ENCODE results near the gene HOXD10. TPM values are rescaled to one million over a fixed set of nuclear protein-coding genes. Genes with fewer than 3 reads are reported as not detected.

Gene HOXD10
- total and polyA plus RNA-seq, 9 donors = 0.38 to 8.1 (median 1.1) TPM

DNA sequence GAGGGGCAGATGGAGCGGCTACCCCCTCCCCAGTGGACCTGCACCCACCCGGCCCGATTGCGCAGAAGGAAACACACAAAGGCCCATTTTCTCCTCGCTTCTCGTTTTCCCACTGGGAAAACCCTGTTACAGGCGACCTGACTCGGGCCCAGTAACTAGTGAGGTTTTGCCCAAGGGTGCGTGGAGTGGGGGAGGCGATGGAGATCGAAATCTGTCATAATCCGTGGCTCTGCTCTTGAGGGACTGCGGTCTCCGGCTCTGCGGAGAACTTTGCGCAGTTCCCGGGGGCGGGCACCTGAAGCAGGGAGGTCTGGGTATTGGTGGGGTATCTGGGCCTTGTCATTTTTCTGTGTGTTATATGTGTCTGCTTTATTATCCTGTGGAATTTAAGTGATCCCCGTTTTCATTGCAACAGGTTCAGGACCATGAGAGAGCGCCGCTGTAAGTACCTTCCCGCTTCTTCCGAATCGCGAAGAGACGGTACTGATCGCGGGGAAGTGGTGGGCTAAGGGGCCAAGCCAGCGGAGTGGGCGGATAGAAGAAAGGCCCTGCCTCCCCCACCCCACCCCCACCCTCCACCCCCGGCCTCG, 30.7 kb downstream of the HOXD10 start:
- peaks cover 10% of the 10 kb centered on the region for H3K4me1 ChIP-seq (ENCODE audit: insufficient read depth)
- intact Hi-C loops (cut with DNase I) = loop anchor here in 1 of 4 donors (10.0 kb wide), 1 partner anchor 117 kb away; the partner anchor contains the start of gene MTX2
- DNase-seq = no peak
- H3K9me3 ChIP-seq = no peaks in the 10 kb centered on the region
- H3K4me3 ChIP-seq = no peak overlapping the region
- 75 to 89% (median 87%) methylated on average over 32 of the region's 32 CpGs for WGBS, 3 donors
- TF ChIP-seq, protein P1, sequence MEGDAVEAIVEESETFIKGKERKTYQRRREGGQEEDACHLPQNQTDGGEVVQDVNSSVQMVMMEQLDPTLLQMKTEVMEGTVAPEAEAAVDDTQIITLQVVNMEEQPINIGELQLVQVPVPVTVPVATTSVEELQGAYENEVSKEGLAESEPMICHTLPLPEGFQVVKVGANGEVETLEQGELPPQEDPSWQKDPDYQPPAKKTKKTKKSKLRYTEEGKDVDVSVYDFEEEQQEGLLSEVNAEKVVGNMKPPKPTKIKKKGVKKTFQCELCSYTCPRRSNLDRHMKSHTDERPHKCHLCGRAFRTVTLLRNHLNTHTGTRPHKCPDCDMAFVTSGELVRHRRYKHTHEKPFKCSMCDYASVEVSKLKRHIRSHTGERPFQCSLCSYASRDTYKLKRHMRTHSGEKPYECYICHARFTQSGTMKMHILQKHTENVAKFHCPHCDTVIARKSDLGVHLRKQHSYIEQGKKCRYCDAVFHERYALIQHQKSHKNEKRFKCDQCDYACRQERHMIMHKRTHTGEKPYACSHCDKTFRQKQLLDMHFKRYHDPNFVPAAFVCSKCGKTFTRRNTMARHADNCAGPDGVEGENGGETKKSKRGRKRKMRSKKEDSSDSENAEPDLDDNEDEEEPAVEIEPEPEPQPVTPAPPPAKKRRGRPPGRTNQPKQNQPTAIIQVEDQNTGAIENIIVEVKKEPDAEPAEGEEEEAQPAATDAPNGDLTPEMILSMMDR (IDR thresholded peaks at IDR 0.05) = no peak
- TF ChIP-seq POLR2A (IDR thresholded peaks at IDR 0.05) (no peak), EP300 (IDR thresholded peaks at IDR 0.05) (no peak)
- no peak overlapping the region for H3K27ac ChIP-seq
- no peaks in the 10 kb centered on the region for H3K27me3 ChIP-seq
- H3K36me3 ChIP-seq = no peaks in the 10 kb centered on the region

DNA sequence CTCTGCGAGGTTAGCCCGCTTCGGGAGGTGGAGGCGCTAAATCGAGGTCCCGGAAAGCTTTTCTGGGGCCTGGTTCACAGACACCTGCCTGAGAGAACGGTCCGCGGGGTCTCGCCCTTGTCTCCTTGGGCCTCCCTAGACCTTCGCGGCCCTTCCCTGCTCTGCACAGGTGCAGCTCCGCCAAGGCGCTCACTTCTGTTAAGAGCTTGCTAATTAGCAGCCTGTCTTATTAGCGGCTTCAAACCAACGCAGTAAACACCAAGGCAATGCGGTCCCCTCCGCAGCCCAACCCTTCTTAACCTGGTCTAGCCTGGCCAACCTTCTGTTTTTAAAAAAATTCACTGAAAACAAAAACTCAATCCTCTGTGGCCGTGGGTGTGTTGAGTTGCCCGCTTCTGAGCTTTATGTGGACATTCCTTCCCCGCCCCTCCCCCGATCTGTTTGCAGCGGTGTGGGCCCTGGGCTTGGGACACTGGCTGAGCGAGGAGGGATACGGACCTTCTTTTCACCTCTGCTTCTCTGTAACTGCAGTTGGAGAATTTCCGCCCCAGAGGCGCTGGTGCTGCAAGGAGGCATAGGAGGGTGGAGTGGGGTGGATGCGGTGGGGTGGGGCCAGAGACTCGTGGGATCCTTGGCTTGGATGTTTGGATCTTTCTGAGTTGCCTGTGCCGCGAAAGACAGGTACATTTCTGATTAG, 31.4 kb downstream of the HOXD10 start:
- peak in 2 of 5 donors; percentile 14 to 24 for DNase-seq
- 74 to 79% (median 78%) methylated on average over 31 of the region's 31 CpGs for WGBS, 3 donors

DNA sequence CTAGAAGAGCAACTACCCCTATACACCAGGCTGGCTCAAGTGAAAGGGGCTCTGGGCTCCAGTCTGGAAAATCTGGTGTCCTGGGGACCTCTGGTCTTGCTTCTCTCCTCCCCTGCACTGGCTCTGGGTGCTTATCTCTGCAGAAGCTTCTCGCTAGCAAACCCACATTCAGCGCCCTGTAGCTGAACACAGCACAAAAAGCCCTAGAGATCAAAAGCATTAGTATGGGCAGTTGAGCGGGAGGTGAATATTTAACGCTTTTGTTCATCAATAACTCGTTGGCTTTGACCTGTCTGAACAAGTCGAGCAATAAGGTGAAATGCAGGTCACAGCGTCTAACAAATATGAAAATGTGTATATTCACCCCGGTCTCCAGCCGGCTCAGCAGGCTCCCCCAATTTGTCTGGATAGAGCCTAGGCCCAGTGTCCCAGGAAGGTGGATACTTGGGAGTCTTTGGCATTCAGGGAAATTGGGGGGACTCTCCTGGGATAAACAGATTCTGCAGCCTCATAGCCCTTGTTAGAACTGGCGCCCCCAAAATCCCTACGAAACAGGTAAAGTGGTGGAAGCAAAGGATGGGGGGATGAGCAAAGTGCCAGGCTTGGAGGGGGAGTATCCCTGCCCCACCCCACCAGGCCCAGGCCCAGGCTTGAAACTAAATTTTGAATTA, 32.3 kb downstream of the HOXD10 start:
- Histone ChIP-seq H3K9me3 (no peaks in the 10 kb centered on the region), H3K27me3 (no peaks in the 10 kb centered on the region), H3K4me3 (no peak overlapping the region), H3K27ac (no peak overlapping the region), H3K36me3 (no peaks in the 10 kb centered on the region), H3K4me1 (ENCODE audit: insufficient read depth) (peaks cover 8% of the 10 kb centered on the region)
- DNase-seq = no peak
- 84 to 91% (median 86%) methylated on average over 11 of the region's 11 CpGs for WGBS, 3 donors
- TF ChIP-seq EP300 (IDR thresholded peaks at IDR 0.05) = no peak
- intact Hi-C loops (cut with DNase I) = loop anchor here in 1 of 4 donors (10.0 kb wide), 1 partner anchor 116 kb away; the partner anchor contains the start of gene MTX2

More for the DNA sequence above, 31.4 kb downstream of the HOXD10 start:
- Histone ChIP-seq H3K27ac (no peak overlapping the region), H3K27me3 (no peaks in the 10 kb centered on the region), H3K36me3 (no peaks in the 10 kb centered on the region), H3K9me3 (no peaks in the 10 kb centered on the region), H3K4me1 (ENCODE audit: insufficient read depth) (peaks cover 8% of the 10 kb centered on the region), H3K4me3 (peak overlapping the region; percentile 3)
- TF ChIP-seq, protein P1 (IDR thresholded peaks at IDR 0.05) = no peak
- TF ChIP-seq POLR2A (IDR thresholded peaks at IDR 0.05) (no peak), EP300 (IDR thresholded peaks at IDR 0.05) (no peak)
- intact Hi-C loops (cut with DNase I) = loop anchor here in 1 of 4 donors (10.0 kb wide), 1 partner anchor 117 kb away; the partner anchor contains the start of gene MTX2

DNA sequence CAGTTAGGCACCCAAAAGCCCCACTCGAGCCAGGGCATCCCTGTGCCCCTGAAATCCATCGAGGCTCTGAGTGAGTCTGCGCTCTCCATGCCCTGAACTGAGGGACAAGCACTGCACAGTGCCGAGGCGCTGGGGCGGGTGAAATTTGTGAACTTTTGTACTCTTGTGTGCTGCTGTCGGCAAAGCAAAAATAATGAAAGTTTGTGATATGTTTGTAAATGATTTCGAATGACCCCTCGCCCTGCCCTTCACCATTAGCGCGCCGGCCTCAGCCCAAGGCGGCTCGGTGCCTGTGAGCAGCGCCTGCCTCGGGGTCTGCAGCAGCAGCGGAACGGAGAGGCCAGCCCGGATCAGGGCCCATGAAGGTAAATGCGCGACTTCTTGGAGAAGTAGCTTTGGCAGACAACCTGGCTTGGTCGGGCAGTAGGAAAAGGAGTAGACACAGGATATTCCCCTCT, 32.9 kb downstream of the HOXD10 start:
- DNase-seq = no peak
- Histone ChIP-seq H3K27me3 (no peaks in the 10 kb centered on the region), H3K27ac (no peak overlapping the region), H3K9me3 (no peaks in the 10 kb centered on the region), H3K4me3 (no peak overlapping the region), H3K4me1 (ENCODE audit: insufficient read depth) (peaks cover 8% of the 10 kb centered on the region), H3K36me3 (no peaks in the 10 kb centered on the region)
- intact Hi-C loops (cut with DNase I) = loop anchor here in 1 of 4 donors (10.0 kb wide), 1 partner anchor 115 kb away; the partner anchor contains the start of gene MTX2
- no peak for TF ChIP-seq EP300 (IDR thresholded peaks at IDR 0.05)
- TF ChIP-seq, protein P1 (IDR thresholded peaks at IDR 0.05) = no peak
- TF ChIP-seq POLR2A (IDR thresholded peaks at IDR 0.05) = no peak
- WGBS, 3 donors = 79 to 89% (median 81%) methylated on average over 22 of the region's 22 CpGs

Data from ovary (tissue), 9 donors.